Epidermal melanocyte (primary cell): ENCODE measurements around the gene CCT7.
"Not testable (repeated sequence)": the region's sequence is repeated elsewhere in the genome, so short reads cannot be mapped to it uniquely, and the experiment has no call there.

Experiments used
- DNase-seq: peaks from one replicate; pipeline ENCODE4 v3.0.0; 2011; ENCODE audit warnings: low spot score; ENCODE audit not compliant: insufficient read length

Gene CCT7

GRCh38 chr2:73233932-73234832, at the start of gene CCT7:
CCT7 (plus strand) TSS chr2:73234308; CDS start chr2:73234379, 71 bp downstream.
- DNase-seq = peak; percentile 71

GRCh38 chr2:73185965-73186364, 48.1 kb upstream of the CCT7 start:
- no peak for DNase-seq

GRCh38 chr2:73187549-73187948, 46.6 kb upstream of the CCT7 start:
- DNase-seq = no peak

- DNase-seq = peak; percentile 3
Measured at GRCh38 chr2:73197579-73197978, 36.5 kb upstream of the CCT7 start.

- DNase-seq = not testable (repeated sequence)
Measured at GRCh38 chr2:73200281-73200680, 33.8 kb upstream of the CCT7 start.

GRCh38 chr2:73202156-73203054, 31.7 kb upstream of the CCT7 start, which contains the start of gene NOTO:
NOTO (plus strand) TSS chr2:73202574; CDS start chr2:73202667, 93 bp downstream.
- DNase-seq = no peak

- no peak for DNase-seq
Measured at GRCh38 chr2:73203055-73203681, 30.9 kb upstream of the CCT7 start.

GRCh38 chr2:73205611-73206010, 28.5 kb upstream of the CCT7 start:
- DNase-seq = no peak

- DNase-seq = no peak
Measured at GRCh38 chr2:73208258-73208657, 25.9 kb upstream of the CCT7 start.

GRCh38 chr2:73210019-73210418, 24.1 kb upstream of the CCT7 start:
- no peak for DNase-seq

- no peak for DNase-seq
Measured at GRCh38 chr2:73210696-73211095, 23.4 kb upstream of the CCT7 start.

- no peak for DNase-seq
Measured at GRCh38 chr2:73212098-73212447, 22.0 kb upstream of the CCT7 start.

- DNase-seq = peak; percentile 68
Measured at GRCh38 chr2:73212448-73213176, 21.5 kb upstream of the CCT7 start.

- peak; percentile 52 for DNase-seq
Measured at GRCh38 chr2:73214120-73215035, 19.7 kb upstream of the CCT7 start, which contains the start of gene SMYD5. SMYD5 (plus strand) TSS chr2:73214245; CDS start chr2:73214267, 22 bp downstream.

- no peak for DNase-seq
Measured at GRCh38 chr2:73215254-73215653, 18.9 kb upstream of the CCT7 start.

- DNase-seq = no peak
Measured at GRCh38 chr2:73217160-73217559, 16.9 kb upstream of the CCT7 start.

GRCh38 chr2:73217826-73218225, 16.3 kb upstream of the CCT7 start:
- DNase-seq = peak; percentile 3

GRCh38 chr2:73218298-73218697, 15.8 kb upstream of the CCT7 start:
- no peak for DNase-seq

- DNase-seq = no peak
Measured at GRCh38 chr2:73223821-73224220, 10.3 kb upstream of the CCT7 start.
